Upper lobe of left lung (tissue), 6 donors: ENCODE data around the gene CHMP2A. TPM values are rescaled to one million over a fixed set of nuclear protein-coding genes. Genes with fewer than 3 reads are reported as not detected.

ENCODE experiments used
- ATAC-seq, 2 donors: fragments of 200-7000 bp; cut with Tn5 transposase; one replicate each; pipeline ENCODE4 v1.9.1; 2022; ENCODE audit warnings: mild to moderate bottlenecking in 2 of 2, moderate library complexity in 2 of 2; ENCODE audit not compliant: low FRiP score in 2 of 2
- DNase-seq, 2 donors: peaks; one replicate each; pipeline ENCODE4 v3.0.0-alpha.2; 2019 to 2020
- H3K27ac ChIP-seq, 4 donors: fragments of 200-600 bp; sonication (generic); one replicate each; pipeline ENCODE4 v1.5.1; 2016 to 2019
- H3K27me3 ChIP-seq, 4 donors: fragments of 200-600 bp; sonication (generic); one replicate each; pipeline ENCODE4 v1.5.1; 2017 to 2019
- H3K36me3 ChIP-seq, 4 donors: fragments of 200-600 bp; sonication (generic); one replicate each; pipeline ENCODE4 v1.5.1; 2016 to 2019
- H3K4me1 ChIP-seq, 4 donors: fragments of 200-600 bp; sonication (generic); one replicate each; pipeline ENCODE4 v1.5.1; 2018 to 2019
- H3K4me3 ChIP-seq, 4 donors: fragments of 200-600 bp; sonication (generic); one replicate each; pipeline ENCODE4 v1.5.1; 2017 to 2019; ENCODE audit warnings: mild to moderate bottlenecking in 2 of 4, moderate library complexity in 1 of 4
- H3K9me3 ChIP-seq, 4 donors: fragments of 200-600 bp; sonication (generic); one replicate each; pipeline ENCODE4 v1.5.1; 2018 to 2019
- CTCF ChIP-seq, 6 experiments: fragments of 450-650 bp in 4 of 6; fragments of 200-600 bp in 2 of 6; sonication (generic) in 2 of 6; IDR thresholded peaks; one replicate each; pipeline ENCODE4 v1.5.1; 2016 to 2019; ENCODE audit warnings: antibody characterized with exemption in 6 of 6
- EP300 ChIP-seq, 4 donors: sonication (generic); formaldehyde crosslinking; IDR thresholded peaks; one replicate each; pipeline ENCODE4 v1.5.1; 2017; ENCODE audit warnings: antibody characterized with exemption in 4 of 4, control low read depth in 2 of 4
- POLR2A ChIP-seq, 4 donors: fragments of 450-650 bp; IDR thresholded peaks; one replicate each; pipeline ENCODE4 v1.5.1; 2016 to 2017; ENCODE audit warnings: antibody characterized with exemption in 4 of 4, mild to moderate bottlenecking in 2 of 4
- POLR2AphosphoS5 ChIP-seq, 2 donors: sonication (generic); formaldehyde crosslinking; IDR thresholded peaks; one replicate each; pipeline ENCODE4 v1.5.1; 2017; ENCODE audit warnings: antibody characterized with exemption in 2 of 2
- WGBS, 2 donors: methylation state at CpG; one replicate each; pipeline ENCODE4 v1.1.5; 2017 to 2018; 5-methylcytosine and 5-hydroxymethylcytosine counted together
- total RNA-seq, 6 donors: library from RNA; depleted of rRNA in 4 of 6; stranded (reverse); fragments of >200 nt in 4 of 6; gene quantifications; one replicate each; pipeline versions ENCODE4 v1.1.0 to v1.2.1, GENCODE V29; 2016 to 2021
- donor health status: DM: no; HTN: no; CAD: no; lungs with moderate emphysema.
- donor health status: DM: no; HTN: yes; CAD: no; lungs with severe emphysema.

CHMP2A gene
- total RNA-seq, 6 donors from 2014 or later, result 75.4 to 162 (median 123) TPM

GRCh38 chr19:58551123-58551497, 3.8 kb downstream of the CHMP2A start:
- no peaks in the 10 kb centered on the region for H3K9me3 ChIP-seq
- H3K27ac ChIP-seq, result no peak overlapping the region
- 55 to 56% methylated on average over 1 of the region's 1 CpG for WGBS, 2 donors
- no peak for ATAC-seq
- H3K4me1 ChIP-seq, result peaks cover 33 to 44% (median 34%) of the 10 kb centered on the region in 4 donors
- H3K27me3 ChIP-seq, result no peaks in the 10 kb centered on the region
- TF ChIP-seq POLR2AphosphoS5 (IDR thresholded peaks at IDR 0.05), result no peak
- TF ChIP-seq CTCF (IDR thresholded peaks at IDR 0.05), result no peak
- no peak for TF ChIP-seq POLR2A (IDR thresholded peaks at IDR 0.05)
- TF ChIP-seq EP300 (IDR thresholded peaks at IDR 0.05), result no peak
- no peak overlapping the region for H3K4me3 ChIP-seq
- DNase-seq, result no peak
- H3K36me3 ChIP-seq, result peaks cover 46 to 77% (median 69%) of the 10 kb centered on the region in 4 donors

GRCh38 chr19:58550362-58551122, 4.4 kb downstream of the CHMP2A start:
- no peak for TF ChIP-seq POLR2A (IDR thresholded peaks at IDR 0.05)
- TF ChIP-seq EP300 (IDR thresholded peaks at IDR 0.05), result no peak
- TF ChIP-seq POLR2AphosphoS5 (IDR thresholded peaks at IDR 0.05), result no peak
- TF ChIP-seq CTCF (IDR thresholded peaks at IDR 0.05), result no peak
- 91 to 94% methylated on average over 10 to 13 of the region's 13 CpGs for WGBS, 2 donors
- H3K4me3 ChIP-seq, result no peak overlapping the region
- no peak for ATAC-seq
- no peak for DNase-seq
- no peaks in the 10 kb centered on the region for H3K9me3 ChIP-seq
- no peaks in the 10 kb centered on the region for H3K27me3 ChIP-seq
- H3K36me3 ChIP-seq, result peaks cover 45 to 72% (median 64%) of the 10 kb centered on the region in 4 donors
- no peak overlapping the region for H3K27ac ChIP-seq
- peaks cover 33 to 44% (median 36%) of the 10 kb centered on the region in 4 donors for H3K4me1 ChIP-seq

GRCh38 chr19:58549664-58550361, 5.1 kb downstream of the CHMP2A start:
- no peak for ATAC-seq
- no peaks in the 10 kb centered on the region for H3K9me3 ChIP-seq
- DNase-seq, result no peak
- no peaks in the 10 kb centered on the region for H3K27me3 ChIP-seq
- 88 to 94% methylated on average over 6 to 11 of the region's 11 CpGs for WGBS, 2 donors
- no peak overlapping the region for H3K4me3 ChIP-seq
- peaks cover 45 to 70% (median 63%) of the 10 kb centered on the region in 4 donors for H3K36me3 ChIP-seq
- H3K27ac ChIP-seq, result no peak overlapping the region
- no peak for TF ChIP-seq EP300 (IDR thresholded peaks at IDR 0.05)
- TF ChIP-seq POLR2AphosphoS5 (IDR thresholded peaks at IDR 0.05), result no peak
- no peak for TF ChIP-seq POLR2A (IDR thresholded peaks at IDR 0.05)
- TF ChIP-seq CTCF (IDR thresholded peaks at IDR 0.05), result no peak
- peaks cover 32 to 43% (median 38%) of the 10 kb centered on the region in 4 donors for H3K4me1 ChIP-seq

GRCh38 chr19:58548859-58549663, 5.8 kb downstream of the CHMP2A start:
- 91 to 93% methylated on average over 12 to 18 of the region's 20 CpGs for WGBS, 2 donors
- TF ChIP-seq CTCF (IDR thresholded peaks at IDR 0.05) (no peak), POLR2A (IDR thresholded peaks at IDR 0.05) (no peak), POLR2AphosphoS5 (IDR thresholded peaks at IDR 0.05) (no peak), EP300 (IDR thresholded peaks at IDR 0.05) (no peak)
- Histone ChIP-seq H3K27me3 (no peaks in the 10 kb centered on the region), H3K36me3 (peaks cover 45 to 70% (median 63%) of the 10 kb centered on the region in 4 donors), H3K27ac (no peak overlapping the region), H3K9me3 (no peaks in the 10 kb centered on the region), H3K4me3 (no peak overlapping the region), H3K4me1 (peaks cover 29 to 39% (median 34%) of the 10 kb centered on the region in 4 donors)
- ATAC-seq (no peak), DNase-seq (peak in 1 of 2 donors; percentile 60)
